ENCODE measurements around the gene PLIN5.

Gene PLIN5

DNA sequence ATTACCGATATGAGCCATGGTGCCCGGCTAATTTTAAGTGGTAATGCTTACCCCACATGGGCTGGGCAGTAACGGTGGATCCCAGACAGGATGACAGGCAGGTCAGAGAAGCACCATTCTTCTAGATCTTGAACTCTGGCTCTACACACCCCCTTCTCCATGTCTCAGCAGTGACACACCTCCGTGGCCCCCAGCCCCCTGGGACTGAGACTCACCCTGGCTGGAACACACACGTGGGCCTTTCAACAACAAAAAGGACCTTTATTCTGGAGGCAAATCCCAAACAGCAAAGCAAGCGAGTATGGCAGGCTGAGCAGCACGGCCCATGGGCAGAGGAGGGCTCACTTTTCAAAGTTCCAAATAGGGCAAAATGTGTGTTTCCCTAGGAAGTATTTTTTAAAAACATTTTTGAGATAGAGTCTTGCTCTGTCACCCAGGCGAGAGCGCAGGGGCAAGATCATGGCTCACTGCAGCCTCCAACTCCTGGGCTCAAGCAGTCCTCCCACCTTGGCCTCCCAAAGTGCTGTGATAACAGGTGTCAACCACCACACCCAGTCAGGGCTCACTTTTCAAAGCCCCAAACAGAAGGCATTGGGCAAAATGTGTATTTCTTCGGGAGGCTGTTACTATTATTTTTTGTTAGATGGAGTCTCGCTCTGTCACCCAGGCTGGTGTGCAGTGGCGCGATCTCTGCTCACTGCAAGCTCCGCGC, 12.6 kb downstream of the PLIN5 start:
- no peak for DNase-seq (ENCODE audit: low read depth in 2 of 2)

- no peak for DNase-seq (ENCODE audit: low read depth in 2 of 2)
These were observed 13.2 kb downstream of the PLIN5 start for GRCh38 chr19:4521888-4522242.

DNA sequence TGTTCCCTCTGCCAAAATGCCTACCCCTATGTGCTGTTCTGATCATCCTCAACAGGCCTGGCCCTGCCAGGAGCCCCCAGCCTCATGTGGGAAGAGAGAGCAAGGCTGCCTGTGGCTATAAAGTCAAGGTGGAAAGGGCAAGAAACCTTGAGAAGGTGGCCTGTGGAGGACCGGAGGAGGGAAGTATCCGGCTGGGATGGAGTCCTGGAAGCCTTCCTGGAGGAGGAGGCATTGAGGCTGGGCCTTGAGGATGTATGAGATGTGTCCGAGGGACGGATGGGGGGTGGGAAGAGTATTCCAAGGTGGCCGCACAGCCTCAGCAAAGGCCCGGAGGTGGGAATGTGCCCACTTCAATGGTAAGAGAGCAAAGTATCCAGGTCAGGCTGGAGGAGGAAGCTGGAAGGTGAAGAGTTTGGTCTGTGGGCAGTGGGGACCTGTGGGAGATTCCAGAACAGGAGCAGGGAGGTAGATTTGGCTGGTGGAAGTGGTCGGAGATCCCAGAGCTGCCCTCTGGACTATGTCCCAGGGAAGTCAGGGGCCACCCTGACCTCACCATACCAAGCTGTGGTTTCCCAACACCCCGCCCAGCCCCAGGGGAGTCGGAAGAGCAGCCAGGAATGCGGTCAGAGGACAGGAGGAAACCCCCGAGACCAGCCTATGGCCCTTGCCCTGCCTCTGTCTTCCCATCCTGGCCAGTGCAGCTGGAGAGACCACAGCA, 13.7 kb downstream of the PLIN5 start:
- DNase-seq (ENCODE audit: low read depth in 2 of 2), result no peak

DNA sequence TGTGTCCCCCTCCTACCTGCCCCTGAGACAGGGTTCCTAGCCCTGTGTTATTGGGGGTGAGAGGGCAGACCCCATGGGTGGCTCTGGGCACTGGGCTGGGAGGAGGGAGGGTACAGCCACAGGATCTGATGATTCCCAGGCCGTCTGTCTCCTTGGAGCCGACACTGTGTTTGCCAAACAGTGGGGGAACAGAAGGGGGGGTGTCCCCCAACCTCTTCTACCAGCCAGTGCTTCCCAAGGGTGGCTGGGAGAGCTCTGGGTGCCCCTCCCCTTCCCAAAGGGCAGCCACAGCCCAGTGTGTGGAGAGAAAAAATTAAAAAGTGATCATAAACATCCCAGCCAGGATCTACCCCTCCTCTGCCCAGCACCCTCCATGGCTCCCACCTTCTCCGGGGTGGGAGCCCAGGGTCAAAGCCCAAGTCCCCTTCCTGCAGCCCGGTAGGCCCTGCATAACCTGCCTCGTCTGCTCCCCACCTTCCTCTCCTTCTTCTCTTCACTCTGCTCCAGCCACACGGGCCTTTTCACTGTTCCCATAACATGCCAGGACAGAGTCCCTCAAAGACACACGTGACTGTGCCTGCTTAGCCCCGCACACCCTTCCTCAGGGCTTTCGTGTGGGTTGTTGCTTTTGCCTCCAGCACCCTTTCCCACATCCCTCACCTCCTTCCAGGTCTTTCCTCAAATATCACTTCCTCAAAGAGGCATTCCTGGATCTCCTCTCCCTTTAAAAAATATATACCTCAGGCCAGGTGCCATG, 15.3 kb downstream of the PLIN5 start:
- DNase-seq (ENCODE audit: low read depth in 2 of 2), result no peak

- DNase-seq (ENCODE audit: low read depth in 2 of 2), result no peak
These were observed 15.9 kb downstream of the PLIN5 start for GRCh38 chr19:4519172-4519496.

GRCh38 chr19:4518345-4519171, 16.5 kb downstream of the PLIN5 start, which contains the start of gene PLIN4:
Gene PLIN4 (minus strand): TSS chr19:4518486. CDS start chr19:4518272, 214 bp downstream.
- DNase-seq (ENCODE audit: low read depth in 2 of 2), result no peak

DNA sequence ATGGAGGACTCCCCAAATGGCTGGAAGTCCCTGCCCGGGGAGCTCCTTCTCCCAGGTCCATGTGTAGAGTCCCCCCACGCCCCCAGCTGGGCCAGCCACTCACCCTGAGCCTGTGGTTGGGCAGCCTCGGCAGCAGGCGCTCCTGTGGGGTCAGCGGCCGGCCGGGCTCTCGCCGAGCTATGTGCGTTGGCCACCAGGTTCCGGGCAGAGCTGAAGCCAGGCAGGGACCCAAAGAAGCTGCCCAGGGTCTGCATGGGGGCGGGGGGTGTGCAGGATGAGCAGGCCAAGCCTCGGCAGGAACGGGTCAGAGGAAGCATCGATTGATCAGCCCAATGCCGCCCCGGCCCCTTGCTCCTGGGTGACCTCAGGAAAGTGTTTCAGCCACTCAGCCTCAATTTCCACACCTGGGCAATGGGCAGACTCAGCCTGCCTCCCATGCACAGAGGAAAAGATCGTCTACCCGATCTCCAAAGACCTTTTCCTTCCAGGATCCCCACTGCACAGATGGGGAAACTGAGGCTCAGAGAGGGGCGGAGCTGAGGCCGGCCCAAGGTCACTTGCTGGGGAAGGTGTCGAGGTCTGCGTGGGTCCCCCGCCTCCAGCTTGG, 17.5 kb downstream of the PLIN5 start:
- DNase-seq (ENCODE audit: low read depth in 2 of 2), result no peak

DNA sequence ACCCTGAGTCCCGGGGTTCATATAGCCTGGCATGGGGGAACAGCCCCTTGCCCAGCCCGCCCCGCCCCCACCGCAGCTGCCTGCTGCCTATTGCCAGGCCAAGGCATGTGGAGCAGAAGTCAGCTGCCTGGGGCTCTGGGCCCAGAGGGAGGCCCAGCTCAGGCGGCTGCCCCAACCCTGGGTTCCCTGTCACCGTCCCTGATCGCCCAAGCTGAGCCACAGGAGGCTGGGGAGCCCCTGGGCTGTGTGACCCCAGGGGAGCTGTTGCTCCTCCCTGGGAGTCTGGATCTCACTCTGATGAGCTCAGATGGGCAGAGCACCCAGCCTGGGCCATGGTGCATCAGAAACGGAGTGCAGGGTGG, 18.1 kb downstream of the PLIN5 start:
- no peak for DNase-seq (ENCODE audit: low read depth in 2 of 2)

DNA sequence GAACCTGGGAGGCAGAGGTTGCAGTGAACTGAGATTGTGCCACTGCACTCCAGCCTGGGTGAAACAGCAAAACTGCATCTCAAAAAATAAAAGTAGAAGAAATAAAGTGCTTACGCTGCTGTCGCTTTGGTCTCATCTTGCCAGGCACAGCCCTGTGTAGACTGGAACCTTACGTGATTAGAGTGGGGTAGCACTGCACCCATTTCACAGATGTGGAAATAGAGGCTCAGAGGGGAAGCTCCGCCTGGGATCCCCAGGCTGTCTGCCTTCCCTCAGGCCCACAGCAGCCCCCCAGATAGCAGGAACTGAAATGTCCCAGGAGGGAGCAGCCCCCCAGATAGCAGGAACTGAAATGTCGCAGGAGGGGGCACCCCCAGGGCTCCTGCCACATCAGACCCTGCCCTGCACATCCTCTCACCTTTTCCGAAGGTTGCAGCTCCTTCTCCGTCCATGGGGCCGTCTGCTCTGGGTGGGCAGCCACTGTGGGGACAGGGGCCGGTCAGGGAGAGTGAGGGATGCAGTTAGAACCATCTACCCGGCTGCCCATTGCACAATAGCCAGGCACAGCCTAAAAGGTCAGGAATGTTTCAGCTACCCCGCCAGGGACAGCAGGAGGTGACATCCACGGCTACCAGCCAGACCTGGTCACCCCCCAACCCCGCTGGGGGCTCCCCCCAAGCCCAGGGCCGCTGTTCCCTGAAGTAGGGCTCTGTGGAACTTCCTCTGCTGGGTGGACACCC, 18.7 kb downstream of the PLIN5 start:
- DNase-seq (ENCODE audit: low read depth in 2 of 2), result no peak

DNA sequence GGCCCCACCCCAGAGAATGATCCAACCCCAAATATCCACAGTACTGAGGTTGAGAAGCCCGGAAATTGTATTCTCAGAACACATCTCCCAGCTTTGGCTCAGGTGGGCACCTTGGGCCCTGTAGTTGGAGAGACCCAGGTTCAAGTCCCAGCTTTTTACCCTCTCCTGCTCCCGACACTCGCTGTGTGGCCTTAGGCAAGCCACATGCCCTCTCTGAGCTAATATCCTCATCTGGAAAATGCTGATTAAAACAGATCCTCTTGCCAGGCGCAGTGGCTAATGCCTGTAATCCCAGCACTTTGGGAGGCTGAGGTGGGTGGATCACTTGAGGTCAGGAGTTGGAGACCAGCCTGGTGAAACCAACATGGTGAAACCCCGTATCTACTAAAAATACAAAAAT, 19.3 kb downstream of the PLIN5 start:
- no peak for DNase-seq (ENCODE audit: low read depth in 2 of 2)

GRCh38 chr19:4513248-4513647, 21.8 kb downstream of the PLIN5 start:
- DNase-seq (ENCODE audit: low read depth in 2 of 2), result no peak

GRCh38 chr19:4512070-4512469, 23.0 kb downstream of the PLIN5 start:
- DNase-seq (ENCODE audit: low read depth in 2 of 2), result no peak

- no peak for DNase-seq (ENCODE audit: low read depth in 2 of 2)
These were observed 23.5 kb downstream of the PLIN5 start for GRCh38 chr19:4511300-4512054.

GRCh38 chr19:4510435-4511255, 24.4 kb downstream of the PLIN5 start:
- no peak for DNase-seq (ENCODE audit: low read depth in 2 of 2)

DNA sequence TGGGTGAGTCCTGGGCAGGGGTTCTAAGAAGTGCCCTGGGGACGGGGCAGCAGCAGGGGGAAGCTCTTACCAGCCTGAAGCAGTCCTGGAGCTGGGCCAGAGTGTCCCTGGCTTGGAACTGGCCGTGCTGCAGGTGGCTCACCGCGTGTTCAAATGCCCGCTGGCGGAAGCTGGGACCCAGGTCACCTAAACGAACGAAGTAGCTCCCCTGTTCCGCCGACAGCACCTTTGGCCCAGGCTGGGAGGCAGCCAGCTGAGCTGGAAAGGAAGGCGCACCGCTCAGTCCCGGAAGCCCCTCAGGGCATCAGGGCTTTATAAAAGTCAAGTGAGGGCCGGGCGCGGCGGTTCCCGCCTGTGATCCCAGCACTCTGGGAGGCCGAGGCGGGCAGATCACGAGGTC, 26.3 kb downstream of the PLIN5 start:
- DNase-seq (ENCODE audit: low read depth in 2 of 2), result no peak

GRCh38 chr19:4507804-4508203, 27.2 kb downstream of the PLIN5 start:
- DNase-seq (ENCODE audit: low read depth in 2 of 2), result no peak

GRCh38 chr19:4507150-4507452, 27.9 kb downstream of the PLIN5 start:
- DNase-seq (ENCODE audit: low read depth in 2 of 2), result no peak

- DNase-seq (ENCODE audit: low read depth in 2 of 2), result no peak
These were observed 28.4 kb downstream of the PLIN5 start for GRCh38 chr19:4506449-4507149.

Measured in stimulated activated CD8-positive, alpha-beta memory T cell treated with anti-CD3 and anti-CD28 coated beads, Interleukin-2, amount 100 ng/mL, for 48 hours (primary cell).